GM23338 (cell line): ENCODE results near the gene MAST2. TPM values are rescaled to one million over a fixed set of nuclear protein-coding genes. Genes with fewer than 3 reads are reported as not detected.
A peak's percentile ranks its signal among the peaks of the same experiment; 100 is the strongest.

Experiments
- ATAC-seq: fragments of 200-7000 bp; cut with Tn5 transposase; 3 replicates; pipeline ENCODE4 v1.9.1; 2020
- DNase-seq: peaks from one replicate; pipeline ENCODE4 v3.0.0-alpha.2; 2015; ENCODE audit warnings: low spot score
- H2AFZ ChIP-seq: fragments of 200-600 bp; sonication (generic); 2 replicates; pipeline ENCODE4 v1.8.0; 2016; ENCODE audit warnings: antibody characterized with exemption, mild to moderate bottlenecking, moderate library complexity
- H3F3A ChIP-seq: fragments of 200-600 bp; sonication (generic); replicated peaks from 2 replicates; pipeline ENCODE4 v1.8.0; 2017; ENCODE audit warnings: antibody characterized with exemption, mixed run types, low read depth
- H3K27ac ChIP-seq: fragments of 200-600 bp; sonication (generic); 2 replicates; pipeline ENCODE4 v1.6.1; 2016; ENCODE audit warnings: low read depth
- H3K27me3 ChIP-seq: fragments of 200-600 bp; sonication (generic); 2 replicates; pipeline ENCODE4 v1.8.0; 2016; ENCODE audit warnings: mild to moderate bottlenecking, mixed run types, moderate library complexity; ENCODE audit not compliant: insufficient read depth
- H3K36me3 ChIP-seq: fragments of 200-600 bp; sonication (generic); 2 replicates; pipeline ENCODE4 v1.8.0; 2016; ENCODE audit warnings: mild to moderate bottlenecking; ENCODE audit not compliant: insufficient read depth
- H3K4me1 ChIP-seq: fragments of 200-600 bp; sonication (generic); 2 replicates; pipeline ENCODE4 v1.8.0; 2016; ENCODE audit warnings: mild to moderate bottlenecking, moderate library complexity; ENCODE audit not compliant: insufficient read depth
- H3K4me2 ChIP-seq: fragments of 200-600 bp; sonication (generic); 2 replicates; pipeline ENCODE4 v1.7.1; 2017; ENCODE audit warnings: mixed run types
- H3K4me3 ChIP-seq: fragments of 200-600 bp; sonication (generic); 2 replicates; pipeline ENCODE4 v1.6.1; 2016; ENCODE audit warnings: mixed run types
- H3K79me2 ChIP-seq: fragments of 200-600 bp; sonication (generic); replicated peaks from 2 replicates; pipeline ENCODE4 v1.8.0; 2017; ENCODE audit warnings: mild to moderate bottlenecking; ENCODE audit not compliant: insufficient read depth
- H3K9me2 ChIP-seq: fragments of 200-600 bp; sonication (generic); 2 replicates; pipeline ENCODE4 v1.8.0; 2017; ENCODE audit not compliant: insufficient read depth
- H4K20me1 ChIP-seq: fragments of 200-600 bp; sonication (generic); replicated peaks from 2 replicates; pipeline ENCODE4 v1.8.0; 2017; ENCODE audit warnings: mild to moderate bottlenecking; ENCODE audit not compliant: insufficient read depth
- H3K27ac Mint-ChIP-seq: 2 replicates; pipeline ENCODE4 v1.8.0; 2020; ENCODE audit warnings: inconsistent platforms, mild to moderate bottlenecking, moderate library complexity, mixed read lengths
- H3K27me3 Mint-ChIP-seq: 3 replicates; pipeline ENCODE4 v1.8.0; 2022; ENCODE audit warnings: low read depth, mild to moderate bottlenecking, moderate library complexity, mixed read lengths, inconsistent platforms; ENCODE audit not compliant: insufficient read depth, poor library complexity
- H3K36me3 Mint-ChIP-seq: 3 replicates; pipeline ENCODE4 v1.8.0; 2021; ENCODE audit warnings: low read depth, mild to moderate bottlenecking, inconsistent platforms, moderate library complexity, mixed read lengths
- H3K4me1 Mint-ChIP-seq: 3 replicates; pipeline ENCODE4 v1.8.0; 2020; ENCODE audit warnings: mild to moderate bottlenecking, inconsistent platforms, mixed read lengths
- H3K4me3 Mint-ChIP-seq: 3 replicates; pipeline ENCODE4 v1.8.0; 2021; ENCODE audit warnings: moderate library complexity, mild to moderate bottlenecking, inconsistent platforms, mixed read lengths
- H3K9me3 Mint-ChIP-seq: 3 replicates; pipeline ENCODE4 v1.8.0; 2020; ENCODE audit warnings: moderate library complexity, mild to moderate bottlenecking, inconsistent platforms, mixed read lengths
- EZH2phosphoT487 ChIP-seq: fragments of 200-600 bp; sonication (generic); IDR thresholded peaks from one replicate; pipeline ENCODE4 v1.8.1; 2018; ENCODE audit warnings: antibody characterized with exemption; ENCODE audit not compliant: unreplicated experiment
- POLR2AphosphoS5 ChIP-seq: IDR thresholded peaks from 2 replicates; pipeline ENCODE4 v1.6.1; 2016; ENCODE audit warnings: antibody characterized with exemption, low read depth
- polyA plus RNA-seq: library from polyadenylated mRNA; unstranded; fragments of >200 nt; fragmentation: Nextera tagmentation; extraction: Ambion mirVana; gene quantifications from 2 replicates; pipeline ENCODE4 v1.2.1, GENCODE V29; 2016
- total RNA-seq: library from RNA; depleted of rRNA; stranded (reverse); fragments of >200 nt; shearing (Covaris generic); gene quantifications from 2 replicates; pipeline ENCODE4 v1.2.3, GENCODE V29; 2014
- TF ChIP-seq, protein P1 (sequence below): fragments of 250-450 bp; sonication (Bioruptor Pico); IDR thresholded peaks from 2 replicates; pipeline ENCODE4 v1.5.0; 2020; ENCODE audit warnings: mild to moderate bottlenecking, moderate library complexity
- TF ChIP-seq, protein P2 (sequence below): IDR thresholded peaks from one replicate; pipeline ENCODE4 v1.6.1; 2018; ENCODE audit warnings: antibody characterized with exemption; ENCODE audit not compliant: unreplicated experiment

The MAST2 gene
- total and polyA plus RNA-seq, 2 experiments from 2014 or later = 11.5 to 57.7 TPM

DNA sequence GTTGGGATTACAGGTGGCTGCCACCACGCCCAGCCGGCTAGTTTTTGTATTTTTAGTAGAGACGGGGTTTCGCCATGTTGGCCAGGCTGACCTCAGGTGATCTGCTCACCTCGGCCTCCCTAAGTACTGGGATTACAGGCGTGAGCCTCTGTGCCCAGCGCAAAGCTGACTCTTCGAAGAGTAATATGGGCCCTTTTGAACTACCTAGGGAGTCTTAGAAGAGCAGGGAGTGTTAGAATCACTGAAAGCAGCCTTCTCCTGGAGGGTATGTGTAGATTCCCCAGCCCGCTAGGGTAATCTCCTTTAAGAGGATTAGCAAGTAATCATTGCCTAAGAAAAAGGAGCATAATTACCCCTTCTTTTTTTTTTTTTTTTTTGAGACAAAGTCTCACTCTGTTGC lies 6.5 kb upstream of the MAST2 start:
- H3K4me3 ChIP-seq = no peak overlapping the region
- no peaks in the 10 kb centered on the region for H3K27me3 ChIP-seq
- H3K36me3 Mint-ChIP-seq = no peaks in the 10 kb centered on the region
- no peaks in the 10 kb centered on the region for H3K9me2 ChIP-seq
- no peaks in the 10 kb centered on the region for H4K20me1 ChIP-seq
- no peak overlapping the region for H3K4me3 Mint-ChIP-seq
- H3K36me3 ChIP-seq = no peaks in the 10 kb centered on the region
- no peaks in the 10 kb centered on the region for H3K79me2 ChIP-seq
- no peak overlapping the region for H3K4me2 ChIP-seq
- TF ChIP-seq EZH2phosphoT487 (no peak), POLR2AphosphoS5 (no peak)
- TF ChIP-seq, protein P1, sequence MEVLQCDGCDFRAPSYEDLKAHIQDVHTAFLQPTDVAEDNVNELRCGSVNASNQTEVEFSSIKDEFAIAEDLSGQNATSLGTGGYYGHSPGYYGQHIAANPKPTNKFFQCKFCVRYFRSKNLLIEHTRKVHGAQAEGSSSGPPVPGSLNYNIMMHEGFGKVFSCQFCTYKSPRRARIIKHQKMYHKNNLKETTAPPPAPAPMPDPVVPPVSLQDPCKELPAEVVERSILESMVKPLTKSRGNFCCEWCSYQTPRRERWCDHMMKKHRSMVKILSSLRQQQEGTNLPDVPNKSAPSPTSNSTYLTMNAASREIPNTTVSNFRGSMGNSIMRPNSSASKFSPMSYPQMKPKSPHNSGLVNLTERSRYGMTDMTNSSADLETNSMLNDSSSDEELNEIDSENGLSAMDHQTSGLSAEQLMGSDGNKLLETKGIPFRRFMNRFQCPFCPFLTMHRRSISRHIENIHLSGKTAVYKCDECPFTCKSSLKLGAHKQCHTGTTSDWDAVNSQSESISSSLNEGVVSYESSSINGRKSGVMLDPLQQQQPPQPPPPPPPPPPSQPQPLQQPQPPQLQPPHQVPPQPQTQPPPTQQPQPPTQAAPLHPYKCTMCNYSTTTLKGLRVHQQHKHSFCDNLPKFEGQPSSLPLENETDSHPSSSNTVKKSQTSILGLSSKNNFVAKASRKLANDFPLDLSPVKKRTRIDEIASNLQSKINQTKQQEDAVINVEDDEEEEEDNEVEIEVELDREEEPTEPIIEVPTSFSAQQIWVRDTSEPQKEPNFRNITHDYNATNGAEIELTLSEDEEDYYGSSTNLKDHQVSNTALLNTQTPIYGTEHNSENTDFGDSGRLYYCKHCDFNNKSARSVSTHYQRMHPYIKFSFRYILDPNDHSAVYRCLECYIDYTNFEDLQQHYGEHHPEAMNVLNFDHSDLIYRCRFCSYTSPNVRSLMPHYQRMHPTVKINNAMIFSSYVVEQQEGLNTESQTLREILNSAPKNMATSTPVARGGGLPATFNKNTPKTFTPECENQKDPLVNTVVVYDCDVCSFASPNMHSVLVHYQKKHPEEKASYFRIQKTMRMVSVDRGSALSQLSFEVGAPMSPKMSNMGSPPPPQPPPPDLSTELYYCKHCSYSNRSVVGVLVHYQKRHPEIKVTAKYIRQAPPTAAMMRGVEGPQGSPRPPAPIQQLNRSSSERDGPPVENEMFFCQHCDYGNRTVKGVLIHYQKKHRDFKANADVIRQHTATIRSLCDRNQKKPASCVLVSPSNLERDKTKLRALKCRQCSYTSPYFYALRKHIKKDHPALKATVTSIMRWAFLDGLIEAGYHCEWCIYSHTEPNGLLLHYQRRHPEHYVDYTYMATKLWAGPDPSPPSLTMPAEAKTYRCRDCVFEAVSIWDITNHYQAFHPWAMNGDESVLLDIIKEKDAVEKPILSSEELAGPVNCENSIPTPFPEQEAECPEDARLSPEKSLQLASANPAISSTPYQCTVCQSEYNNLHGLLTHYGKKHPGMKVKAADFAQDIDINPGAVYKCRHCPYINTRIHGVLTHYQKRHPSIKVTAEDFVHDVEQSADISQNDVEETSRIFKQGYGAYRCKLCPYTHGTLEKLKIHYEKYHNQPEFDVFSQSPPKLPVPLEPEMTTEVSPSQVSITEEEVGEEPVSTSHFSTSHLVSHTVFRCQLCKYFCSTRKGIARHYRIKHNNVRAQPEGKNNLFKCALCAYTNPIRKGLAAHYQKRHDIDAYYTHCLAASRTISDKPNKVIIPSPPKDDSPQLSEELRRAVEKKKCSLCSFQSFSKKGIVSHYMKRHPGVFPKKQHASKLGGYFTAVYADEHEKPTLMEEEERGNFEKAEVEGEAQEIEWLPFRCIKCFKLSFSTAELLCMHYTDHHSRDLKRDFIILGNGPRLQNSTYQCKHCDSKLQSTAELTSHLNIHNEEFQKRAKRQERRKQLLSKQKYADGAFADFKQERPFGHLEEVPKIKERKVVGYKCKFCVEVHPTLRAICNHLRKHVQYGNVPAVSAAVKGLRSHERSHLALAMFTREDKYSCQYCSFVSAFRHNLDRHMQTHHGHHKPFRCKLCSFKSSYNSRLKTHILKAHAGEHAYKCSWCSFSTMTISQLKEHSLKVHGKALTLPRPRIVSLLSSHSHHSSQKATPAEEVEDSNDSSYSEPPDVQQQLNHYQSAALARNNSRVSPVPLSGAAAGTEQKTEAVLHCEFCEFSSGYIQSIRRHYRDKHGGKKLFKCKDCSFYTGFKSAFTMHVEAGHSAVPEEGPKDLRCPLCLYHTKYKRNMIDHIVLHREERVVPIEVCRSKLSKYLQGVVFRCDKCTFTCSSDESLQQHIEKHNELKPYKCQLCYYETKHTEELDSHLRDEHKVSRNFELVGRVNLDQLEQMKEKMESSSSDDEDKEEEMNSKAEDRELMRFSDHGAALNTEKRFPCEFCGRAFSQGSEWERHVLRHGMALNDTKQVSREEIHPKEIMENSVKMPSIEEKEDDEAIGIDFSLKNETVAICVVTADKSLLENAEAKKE = no peak
- TF ChIP-seq, protein P2, sequence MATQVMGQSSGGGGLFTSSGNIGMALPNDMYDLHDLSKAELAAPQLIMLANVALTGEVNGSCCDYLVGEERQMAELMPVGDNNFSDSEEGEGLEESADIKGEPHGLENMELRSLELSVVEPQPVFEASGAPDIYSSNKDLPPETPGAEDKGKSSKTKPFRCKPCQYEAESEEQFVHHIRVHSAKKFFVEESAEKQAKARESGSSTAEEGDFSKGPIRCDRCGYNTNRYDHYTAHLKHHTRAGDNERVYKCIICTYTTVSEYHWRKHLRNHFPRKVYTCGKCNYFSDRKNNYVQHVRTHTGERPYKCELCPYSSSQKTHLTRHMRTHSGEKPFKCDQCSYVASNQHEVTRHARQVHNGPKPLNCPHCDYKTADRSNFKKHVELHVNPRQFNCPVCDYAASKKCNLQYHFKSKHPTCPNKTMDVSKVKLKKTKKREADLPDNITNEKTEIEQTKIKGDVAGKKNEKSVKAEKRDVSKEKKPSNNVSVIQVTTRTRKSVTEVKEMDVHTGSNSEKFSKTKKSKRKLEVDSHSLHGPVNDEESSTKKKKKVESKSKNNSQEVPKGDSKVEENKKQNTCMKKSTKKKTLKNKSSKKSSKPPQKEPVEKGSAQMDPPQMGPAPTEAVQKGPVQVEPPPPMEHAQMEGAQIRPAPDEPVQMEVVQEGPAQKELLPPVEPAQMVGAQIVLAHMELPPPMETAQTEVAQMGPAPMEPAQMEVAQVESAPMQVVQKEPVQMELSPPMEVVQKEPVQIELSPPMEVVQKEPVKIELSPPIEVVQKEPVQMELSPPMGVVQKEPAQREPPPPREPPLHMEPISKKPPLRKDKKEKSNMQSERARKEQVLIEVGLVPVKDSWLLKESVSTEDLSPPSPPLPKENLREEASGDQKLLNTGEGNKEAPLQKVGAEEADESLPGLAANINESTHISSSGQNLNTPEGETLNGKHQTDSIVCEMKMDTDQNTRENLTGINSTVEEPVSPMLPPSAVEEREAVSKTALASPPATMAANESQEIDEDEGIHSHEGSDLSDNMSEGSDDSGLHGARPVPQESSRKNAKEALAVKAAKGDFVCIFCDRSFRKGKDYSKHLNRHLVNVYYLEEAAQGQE = no peak
- peaks cover 1% of the 10 kb centered on the region for H3K27me3 Mint-ChIP-seq
- H2AFZ ChIP-seq = peak overlapping the region; percentile 78; the same call in 1 of the 2 replicates
- ATAC-seq (peak; percentile 63), DNase-seq (no peak)
- H3K9me3 Mint-ChIP-seq = no peaks in the 10 kb centered on the region
- no peak overlapping the region for H3K27ac Mint-ChIP-seq
- H3K4me1 Mint-ChIP-seq = peaks cover under 1% of the 10 kb centered on the region; the same call in 2 of the 3 replicates
- 0 out of 2 replicates have a peak, but pooled peaks cover under 1% of the 10 kb centered on the region for H3F3A ChIP-seq
- no peak overlapping the region for H3K27ac ChIP-seq
- no peaks in the 10 kb centered on the region for H3K4me1 ChIP-seq
